ENCODE measurements around the gene LUC7L2. TPM values are rescaled to one million over a fixed set of nuclear protein-coding genes. Genes with fewer than 3 reads are reported as not detected.

The LUC7L2 gene
- total and polyA plus RNA-seq, 9 of the 15 experiments (the other 6 are each of a cell fraction or from before 2014, with no cell fraction given): 56.1 to 207 (median 141) TPM

GRCh38 chr7:139340037-139340807, 19.5 kb upstream of the LUC7L2 start (continued):
- TF ChIP-seq, protein P1, sequence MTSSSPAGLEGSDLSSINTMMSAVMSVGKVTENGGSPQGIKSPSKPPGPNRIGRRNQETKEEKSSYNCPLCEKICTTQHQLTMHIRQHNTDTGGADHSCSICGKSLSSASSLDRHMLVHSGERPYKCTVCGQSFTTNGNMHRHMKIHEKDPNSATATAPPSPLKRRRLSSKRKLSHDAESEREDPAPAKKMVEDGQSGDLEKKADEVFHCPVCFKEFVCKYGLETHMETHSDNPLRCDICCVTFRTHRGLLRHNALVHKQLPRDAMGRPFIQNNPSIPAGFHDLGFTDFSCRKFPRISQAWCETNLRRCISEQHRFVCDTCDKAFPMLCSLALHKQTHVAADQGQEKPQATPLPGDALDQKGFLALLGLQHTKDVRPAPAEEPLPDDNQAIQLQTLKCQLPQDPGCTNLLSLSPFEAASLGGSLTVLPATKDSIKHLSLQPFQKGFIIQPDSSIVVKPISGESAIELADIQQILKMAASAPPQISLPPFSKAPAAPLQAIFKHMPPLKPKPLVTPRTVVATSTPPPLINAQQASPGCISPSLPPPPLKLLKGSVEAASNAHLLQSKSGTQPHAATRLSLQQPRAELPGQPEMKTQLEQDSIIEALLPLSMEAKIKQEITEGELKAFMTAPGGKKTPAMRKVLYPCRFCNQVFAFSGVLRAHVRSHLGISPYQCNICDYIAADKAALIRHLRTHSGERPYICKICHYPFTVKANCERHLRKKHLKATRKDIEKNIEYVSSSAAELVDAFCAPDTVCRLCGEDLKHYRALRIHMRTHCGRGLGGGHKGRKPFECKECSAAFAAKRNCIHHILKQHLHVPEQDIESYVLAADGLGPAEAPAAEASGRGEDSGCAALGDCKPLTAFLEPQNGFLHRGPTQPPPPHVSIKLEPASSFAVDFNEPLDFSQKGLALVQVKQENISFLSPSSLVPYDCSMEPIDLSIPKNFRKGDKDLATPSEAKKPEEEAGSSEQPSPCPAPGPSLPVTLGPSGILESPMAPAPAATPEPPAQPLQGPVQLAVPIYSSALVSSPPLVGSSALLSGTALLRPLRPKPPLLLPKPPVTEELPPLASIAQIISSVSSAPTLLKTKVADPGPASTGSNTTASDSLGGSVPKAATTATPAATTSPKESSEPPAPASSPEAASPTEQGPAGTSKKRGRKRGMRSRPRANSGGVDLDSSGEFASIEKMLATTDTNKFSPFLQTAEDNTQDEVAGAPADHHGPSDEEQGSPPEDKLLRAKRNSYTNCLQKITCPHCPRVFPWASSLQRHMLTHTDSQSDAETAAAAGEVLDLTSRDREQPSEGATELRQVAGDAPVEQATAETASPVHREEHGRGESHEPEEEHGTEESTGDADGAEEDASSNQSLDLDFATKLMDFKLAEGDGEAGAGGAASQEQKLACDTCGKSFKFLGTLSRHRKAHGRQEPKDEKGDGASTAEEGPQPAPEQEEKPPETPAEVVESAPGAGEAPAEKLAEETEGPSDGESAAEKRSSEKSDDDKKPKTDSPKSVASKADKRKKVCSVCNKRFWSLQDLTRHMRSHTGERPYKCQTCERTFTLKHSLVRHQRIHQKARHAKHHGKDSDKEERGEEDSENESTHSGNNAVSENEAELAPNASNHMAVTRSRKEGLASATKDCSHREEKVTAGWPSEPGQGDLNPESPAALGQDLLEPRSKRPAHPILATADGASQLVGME (CRISPR knock-in tag; IDR thresholded peaks at IDR 0.05): peak; percentile 62; the same call in 1 of the 2 replicates
- TF ChIP-seq HMGN3 (IDR thresholded peaks at IDR 0.05; ENCODE audit: borderline replicate concordance, extremely low read depth, insufficient read length, low read depth, low read length): peak; percentile 62
- peak; percentile 97 for TF ChIP-seq HDAC2 (IDR thresholded peaks at IDR 0.05)
- no peak for TF ChIP-seq GATA2 (CRISPR knock-in tag; IDR thresholded peaks at IDR 0.05)
- TF ChIP-seq SMAD3 (CRISPR knock-in tag; conservative IDR thresholded peaks at IDR 0.05): 0 out of 2 replicates have a peak, but pooled peaks have one; percentile 49
- TF ChIP-seq, protein P2, sequence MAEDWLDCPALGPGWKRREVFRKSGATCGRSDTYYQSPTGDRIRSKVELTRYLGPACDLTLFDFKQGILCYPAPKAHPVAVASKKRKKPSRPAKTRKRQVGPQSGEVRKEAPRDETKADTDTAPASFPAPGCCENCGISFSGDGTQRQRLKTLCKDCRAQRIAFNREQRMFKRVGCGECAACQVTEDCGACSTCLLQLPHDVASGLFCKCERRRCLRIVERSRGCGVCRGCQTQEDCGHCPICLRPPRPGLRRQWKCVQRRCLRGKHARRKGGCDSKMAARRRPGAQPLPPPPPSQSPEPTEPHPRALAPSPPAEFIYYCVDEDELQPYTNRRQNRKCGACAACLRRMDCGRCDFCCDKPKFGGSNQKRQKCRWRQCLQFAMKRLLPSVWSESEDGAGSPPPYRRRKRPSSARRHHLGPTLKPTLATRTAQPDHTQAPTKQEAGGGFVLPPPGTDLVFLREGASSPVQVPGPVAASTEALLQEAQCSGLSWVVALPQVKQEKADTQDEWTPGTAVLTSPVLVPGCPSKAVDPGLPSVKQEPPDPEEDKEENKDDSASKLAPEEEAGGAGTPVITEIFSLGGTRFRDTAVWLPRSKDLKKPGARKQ (CRISPR knock-in tag; IDR thresholded peaks at IDR 0.05): no peak
- peak; percentile 62; the same call in 1 of the 2 replicates for TF ChIP-seq TAF7 (tag; IDR thresholded peaks at IDR 0.05)
- TF ChIP-seq KLF10 (CRISPR knock-in tag; IDR thresholded peaks at IDR 0.05): no peak
- TF ChIP-seq RBM39 (optimal IDR thresholded peaks at IDR 0.05; ENCODE audit: low read depth, low read length): peak; percentile 97
- peak; percentile 88 for TF ChIP-seq EGR1 (conservative IDR thresholded peaks at IDR 0.05)
- TF ChIP-seq DMBX1 (CRISPR knock-in tag; IDR thresholded peaks at IDR 0.05; ENCODE audit: borderline replicate concordance): peak; percentile 94
- no peak for TF ChIP-seq BMI1 (IDR thresholded peaks at IDR 0.05; ENCODE audit: low read length)
- no peak for TF ChIP-seq DLX4 (CRISPR knock-in tag; IDR thresholded peaks at IDR 0.05)
- TF ChIP-seq RAD51 (IDR thresholded peaks at IDR 0.05; ENCODE audit: borderline replicate concordance, low read depth): peak; percentile 96
- peak; percentile 99 for TF ChIP-seq CTCFL (IDR thresholded peaks at IDR 0.05; ENCODE audit: borderline replicate concordance, insufficient read depth, low read depth, low read length, poor library complexity, severe bottlenecking)
- TF ChIP-seq POLR2AphosphoS5 (IDR thresholded peaks at IDR 0.05; ENCODE audit: control insufficient read depth, insufficient read depth, low read depth, low read length): peak; percentile 45; the same call in 1 of the 2 replicates
- peak; percentile 97 for TF ChIP-seq HDAC6 (IDR thresholded peaks at IDR 0.05; ENCODE audit: low read depth, low read length)
